Kidney epithelial cell (primary cell): ENCODE results near the gene MITF. TPM values are rescaled to one million over a fixed set of nuclear protein-coding genes. Genes with fewer than 3 reads are reported as not detected.
"Not testable (repeated sequence)": the region's sequence is repeated elsewhere in the genome, so short reads cannot be mapped to it uniquely, and the experiment has no call there.

Experiments
- DNase-seq: peaks from one replicate; pipeline ENCODE4 v3.0.0-alpha.2; 2010; ENCODE audit warnings: low read depth
- H3K27me3 ChIP-seq: 2 replicates; pipeline ENCODE4 v1.6.0; 2011; ENCODE audit warnings: low read length; ENCODE audit not compliant: control insufficient read depth, insufficient read depth
- H3K36me3 ChIP-seq: 2 replicates; pipeline ENCODE4 v1.5.1; 2011; ENCODE audit warnings: low read length; ENCODE audit not compliant: control insufficient read depth, insufficient read depth
- H3K4me3 ChIP-seq: 2 replicates; pipeline ENCODE4 v1.5.1; 2011; ENCODE audit warnings: low read depth, mild to moderate bottlenecking, control low read depth, low read length
- total RNA-seq: library from RNA; depleted of rRNA; stranded (reverse); fragments of >200 nt; gene quantifications from 2 replicates; pipeline ENCODE4 v1.2.3, GENCODE V29; 2015
- TF ChIP-seq, protein P1 (sequence below): IDR thresholded peaks from 2 replicates; pipeline ENCODE4 v1.5.1; 2011; ENCODE audit warnings: mild to moderate bottlenecking, moderate library complexity, low read length, control low read depth, inconsistent platforms; ENCODE audit not compliant: insufficient read depth, poor library complexity, severe bottlenecking

MITF gene
- total RNA-seq, 1 donor from 2014 or later, result 5.8 TPM

- TF ChIP-seq, protein P1, sequence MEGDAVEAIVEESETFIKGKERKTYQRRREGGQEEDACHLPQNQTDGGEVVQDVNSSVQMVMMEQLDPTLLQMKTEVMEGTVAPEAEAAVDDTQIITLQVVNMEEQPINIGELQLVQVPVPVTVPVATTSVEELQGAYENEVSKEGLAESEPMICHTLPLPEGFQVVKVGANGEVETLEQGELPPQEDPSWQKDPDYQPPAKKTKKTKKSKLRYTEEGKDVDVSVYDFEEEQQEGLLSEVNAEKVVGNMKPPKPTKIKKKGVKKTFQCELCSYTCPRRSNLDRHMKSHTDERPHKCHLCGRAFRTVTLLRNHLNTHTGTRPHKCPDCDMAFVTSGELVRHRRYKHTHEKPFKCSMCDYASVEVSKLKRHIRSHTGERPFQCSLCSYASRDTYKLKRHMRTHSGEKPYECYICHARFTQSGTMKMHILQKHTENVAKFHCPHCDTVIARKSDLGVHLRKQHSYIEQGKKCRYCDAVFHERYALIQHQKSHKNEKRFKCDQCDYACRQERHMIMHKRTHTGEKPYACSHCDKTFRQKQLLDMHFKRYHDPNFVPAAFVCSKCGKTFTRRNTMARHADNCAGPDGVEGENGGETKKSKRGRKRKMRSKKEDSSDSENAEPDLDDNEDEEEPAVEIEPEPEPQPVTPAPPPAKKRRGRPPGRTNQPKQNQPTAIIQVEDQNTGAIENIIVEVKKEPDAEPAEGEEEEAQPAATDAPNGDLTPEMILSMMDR, result no peak
- no peak for DNase-seq
- Histone ChIP-seq H3K27me3 (no peaks in the 10 kb centered on the region), H3K4me3 (no peak overlapping the region), H3K36me3 (no peaks in the 10 kb centered on the region)
Measured at GRCh38 chr3:69896095-69896494, 156.8 kb downstream of the MITF start.

- TF ChIP-seq, protein P1, result no peak
- Histone ChIP-seq H3K36me3 (no peaks in the 10 kb centered on the region), H3K4me3 (no peak overlapping the region), H3K27me3 (no peaks in the 10 kb centered on the region)
- no peak for DNase-seq
Measured at GRCh38 chr3:69900331-69900730, 161.1 kb downstream of the MITF start.

DNA sequence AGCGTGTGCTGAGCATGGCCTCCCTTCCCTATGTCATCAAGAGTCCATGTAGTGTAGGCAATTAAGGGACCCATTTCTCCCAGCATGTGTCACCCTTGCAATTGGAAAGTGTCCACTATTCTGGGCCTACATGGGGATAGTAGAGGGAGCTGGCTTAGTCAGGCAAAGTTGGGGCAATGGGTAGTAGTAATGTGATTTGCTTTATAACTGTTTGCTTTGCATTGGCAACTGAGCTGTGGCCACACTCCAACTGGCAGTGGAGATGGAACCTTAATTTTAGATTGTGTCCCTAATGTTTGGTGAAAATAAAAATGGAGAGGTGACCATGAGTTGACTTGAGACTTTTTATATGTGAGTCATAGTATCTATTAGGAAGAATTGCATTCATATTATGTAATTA lies 162.5 kb downstream of the MITF start:
- DNase-seq, result no peak
- TF ChIP-seq, protein P1, result no peak
- H3K4me3 ChIP-seq, result no peak overlapping the region
- H3K27me3 ChIP-seq, result no peaks in the 10 kb centered on the region
- H3K36me3 ChIP-seq, result no peaks in the 10 kb centered on the region

- DNase-seq, result no peak
Measured at GRCh38 chr3:69902386-69902785, 163.1 kb downstream of the MITF start.

DNA sequence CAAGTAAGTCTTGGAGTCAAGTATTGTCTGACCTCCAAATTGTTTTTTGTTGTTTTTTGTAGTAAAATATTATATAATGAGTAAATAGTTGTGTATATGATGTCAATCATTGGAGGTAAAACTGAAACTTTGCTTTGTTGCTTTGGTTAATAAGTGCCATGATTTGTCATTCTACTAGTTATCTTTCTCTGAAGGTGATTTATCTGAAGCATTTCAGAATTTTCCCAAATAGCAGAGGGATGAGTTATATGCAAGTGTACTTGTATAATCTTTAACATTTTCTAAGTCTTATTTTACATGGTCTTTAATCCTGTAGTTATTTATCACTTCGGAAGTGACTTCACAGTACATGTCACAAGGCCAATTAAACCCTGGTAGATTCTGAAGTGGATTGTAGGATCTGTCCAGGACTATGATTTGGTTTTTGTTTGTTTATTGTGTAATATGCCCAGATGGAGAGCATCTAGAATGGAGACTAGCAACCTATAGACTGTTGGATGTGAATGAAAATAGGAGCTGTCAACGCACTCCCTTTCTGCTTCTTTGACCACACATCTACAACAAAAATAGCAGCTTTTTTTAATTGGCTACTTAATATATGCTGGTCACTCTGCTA lies 167.2 kb downstream of the MITF start:
- H3K36me3 ChIP-seq, result no peaks in the 10 kb centered on the region
- TF ChIP-seq, protein P1, result no peak

More at GRCh38 chr3:69902386-69902785, 163.1 kb downstream of the MITF start:
- TF ChIP-seq, protein P1, result no peak
- no peak overlapping the region for H3K4me3 ChIP-seq
- H3K36me3 ChIP-seq, result no peaks in the 10 kb centered on the region
- H3K27me3 ChIP-seq, result no peaks in the 10 kb centered on the region

DNA sequence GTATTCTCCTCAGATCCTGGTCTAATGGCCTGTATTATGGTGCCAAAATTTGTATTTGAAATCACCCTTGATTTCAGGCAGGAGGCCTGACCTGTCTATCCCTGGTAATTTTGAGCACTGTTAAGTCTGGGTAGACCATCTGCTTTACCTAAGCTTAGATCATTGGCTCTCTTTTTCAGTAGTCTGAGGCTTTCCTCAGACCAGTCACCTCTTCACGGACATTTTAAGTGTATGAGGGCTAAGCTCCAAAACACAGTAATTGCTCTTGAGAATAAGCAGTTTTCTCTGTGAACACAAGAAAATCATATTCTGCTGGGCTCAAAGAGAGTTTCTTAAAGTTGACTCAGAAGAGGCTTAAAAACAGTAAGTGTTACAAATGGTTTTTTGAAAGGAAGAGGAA lies 168.3 kb downstream of the MITF start:
- no peak for DNase-seq
- Histone ChIP-seq H3K27me3 (no peaks in the 10 kb centered on the region), H3K36me3 (no peaks in the 10 kb centered on the region), H3K4me3 (no peak overlapping the region)
- TF ChIP-seq, protein P1, result no peak

More for the DNA sequence above, 167.2 kb downstream of the MITF start:
- no peak overlapping the region for H3K4me3 ChIP-seq
- H3K27me3 ChIP-seq, result no peaks in the 10 kb centered on the region
- DNase-seq, result peak; percentile 37

DNA sequence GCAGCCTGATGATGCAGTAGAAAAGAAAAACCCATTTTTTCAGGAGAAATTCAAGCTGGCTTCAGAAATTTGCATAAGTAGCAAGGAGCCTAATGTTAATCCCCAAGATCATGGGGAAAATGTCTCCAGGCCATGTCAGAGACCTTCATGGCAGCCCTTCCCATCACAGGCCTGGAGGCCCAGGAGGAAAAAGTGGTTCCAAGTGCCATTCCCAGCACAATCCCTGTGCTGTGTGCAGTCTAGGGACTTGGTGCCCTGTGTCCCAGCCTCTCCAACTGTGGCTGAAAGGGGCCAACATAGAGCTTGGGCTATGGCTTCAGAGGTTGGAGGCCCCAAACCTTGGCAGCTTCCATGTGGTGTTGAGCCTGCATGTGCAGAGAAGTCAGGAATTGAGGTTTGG lies 170.6 kb downstream of the MITF start:
- not testable (repeated sequence) for H3K36me3 ChIP-seq, H3K27me3 ChIP-seq, DNase-seq, H3K4me3 ChIP-seq
